Right atrium auricular region (tissue), 2 donors: Measurements from ENCODE around the gene CD93. TPM values are rescaled to one million over a fixed set of nuclear protein-coding genes. Genes with fewer than 3 reads are reported as not detected.
A peak's percentile ranks its signal among the peaks of the same experiment; 100 is the strongest.

ENCODE experiments used
- DNase-seq: peaks from one replicate; pipeline ENCODE4 v3.0.0-alpha.2; 2019; ENCODE audit warnings: low spot score
- H3K27ac ChIP-seq, 2 donors: fragments of 200-600 bp; sonication (generic); 1 replicate in 1 of 2; 2 replicates in 1 of 2; pipeline ENCODE4 v1.5.1; 2016 to 2019
- H3K27me3 ChIP-seq, 2 donors: fragments of 200-600 bp; sonication (generic); one replicate each; pipeline versions ENCODE4 v1.5.1 to v1.6.0; 2017 to 2019
- H3K36me3 ChIP-seq: fragments of 200-600 bp; sonication (generic); one replicate; pipeline ENCODE4 v1.5.1; 2016
- H3K4me1 ChIP-seq, 2 donors: fragments of 200-600 bp; sonication (generic); one replicate each; pipeline versions ENCODE4 v1.5.1 to v1.6.0; 2017 to 2019
- H3K4me3 ChIP-seq, 2 donors: fragments of 200-600 bp; sonication (generic); 1 replicate in 1 of 2; 2 replicates in 1 of 2; pipeline ENCODE4 v1.5.1; 2017 to 2019; ENCODE audit warnings: mild to moderate bottlenecking in 1 of 2, moderate library complexity in 1 of 2
- H3K9me3 ChIP-seq, 2 donors: fragments of 200-600 bp; sonication (generic); one replicate each; pipeline ENCODE4 v1.5.1; 2019
- CTCF ChIP-seq, 2 donors: fragments of 200-600 bp; sonication (generic); IDR thresholded peaks; one replicate each; pipeline ENCODE4 v1.5.1; 2019; ENCODE audit warnings: antibody characterized with exemption in 2 of 2
- total RNA-seq, 2 donors: library from RNA; depleted of rRNA; stranded (reverse); fragments of >200 nt; gene quantifications; one replicate each; pipeline ENCODE4 v1.1.0, GENCODE V29; 2016

The CD93 gene
- total RNA-seq, 2 donors from 2014 or later: 35.7 to 51.6 TPM

- H3K4me1 ChIP-seq: peaks cover 0 to 70% of the 10 kb centered on the region in 2 donors
- peak overlapping the region; percentile 52 to 63 for H3K4me3 ChIP-seq
- DNase-seq: peak; percentile 57
- H3K27me3 ChIP-seq: peaks cover 0 to 11% of the 10 kb centered on the region in 2 donors
- no peaks in the 10 kb centered on the region for H3K9me3 ChIP-seq
- TF ChIP-seq CTCF (IDR thresholded peaks at IDR 0.05): no peak
- H3K36me3 ChIP-seq: no peaks in the 10 kb centered on the region
- peak overlapping the region; percentile 83 to 85 for H3K27ac ChIP-seq
Measured at GRCh38 chr20:23047738-23048214, 38.3 kb downstream of the CD93 start.

- H3K36me3 ChIP-seq: no peaks in the 10 kb centered on the region
- no peak for DNase-seq
- peak overlapping the region; percentile 83 to 85 for H3K27ac ChIP-seq
- no peak for TF ChIP-seq CTCF (IDR thresholded peaks at IDR 0.05)
- H3K4me3 ChIP-seq: peak overlapping the region; percentile 52 to 63
- peaks cover 0 to 70% of the 10 kb centered on the region in 2 donors for H3K4me1 ChIP-seq
- H3K27me3 ChIP-seq: peaks cover 0 to 11% of the 10 kb centered on the region in 2 donors
- H3K9me3 ChIP-seq: no peaks in the 10 kb centered on the region
Measured at GRCh38 chr20:23047001-23047737, 39.0 kb downstream of the CD93 start.

GRCh38 chr20:23046431-23046830 is 39.7 kb downstream of the CD93 start:
- Histone ChIP-seq H3K27me3 (peaks cover 0 to 11% of the 10 kb centered on the region in 2 donors), H3K36me3 (no peaks in the 10 kb centered on the region), H3K4me3 (peak overlapping the region; percentile 52 to 63), H3K9me3 (no peaks in the 10 kb centered on the region), H3K4me1 (peaks cover 0 to 66% of the 10 kb centered on the region in 2 donors), H3K27ac (no peak overlapping the region)
- TF ChIP-seq CTCF (IDR thresholded peaks at IDR 0.05): no peak
- no peak for DNase-seq

GRCh38 chr20:23043376-23043775 is 42.7 kb downstream of the CD93 start:
- no peak for DNase-seq
- TF ChIP-seq CTCF (IDR thresholded peaks at IDR 0.05): no peak
- peaks cover 0 to 8% of the 10 kb centered on the region in 2 donors for H3K27me3 ChIP-seq

GRCh38 chr20:23042270-23042669 is 43.9 kb downstream of the CD93 start:
- no peak overlapping the region for H3K4me3 ChIP-seq
- no peak for DNase-seq
- H3K27ac ChIP-seq: no peak overlapping the region
- TF ChIP-seq CTCF (IDR thresholded peaks at IDR 0.05): no peak
- H3K27me3 ChIP-seq: peaks cover 0 to 5% of the 10 kb centered on the region in 2 donors
- H3K9me3 ChIP-seq: no peaks in the 10 kb centered on the region
- peaks cover 0 to 26% of the 10 kb centered on the region in 2 donors for H3K4me1 ChIP-seq
- H3K36me3 ChIP-seq: no peaks in the 10 kb centered on the region

More at GRCh38 chr20:23043376-23043775, 42.7 kb downstream of the CD93 start:
- Histone ChIP-seq H3K36me3 (no peaks in the 10 kb centered on the region), H3K4me1 (peaks cover 0 to 37% of the 10 kb centered on the region in 2 donors), H3K4me3 (no peak overlapping the region), H3K27ac (no peak overlapping the region), H3K9me3 (no peaks in the 10 kb centered on the region)
